Testis (tissue), 3 donors: ENCODE data around the gene P2RX5. TPM values are rescaled to one million over a fixed set of nuclear protein-coding genes. Genes with fewer than 3 reads are reported as not detected.

Experiments used
- DNase-seq: peaks from one replicate; pipeline ENCODE4 v3.0.0-alpha.2; 2019
- H3K27ac ChIP-seq, 2 donors: fragments of 200-600 bp; sonication (generic); one replicate each; pipeline ENCODE4 v1.5.1; 2019
- H3K27me3 ChIP-seq: fragments of 200-600 bp; sonication (generic); one replicate; pipeline ENCODE4 v1.5.1; 2019
- H3K36me3 ChIP-seq: fragments of 200-600 bp; sonication (generic); one replicate; pipeline ENCODE4 v1.5.1; 2017; ENCODE audit warnings: low read depth; ENCODE audit errors: missing control alignments
- H3K4me1 ChIP-seq: fragments of 200-600 bp; sonication (generic); one replicate; pipeline ENCODE4 v1.5.1; 2019
- H3K4me3 ChIP-seq, 2 donors: fragments of 200-600 bp; sonication (generic); one replicate each; pipeline ENCODE4 v1.5.1; 2017 to 2019
- H3K9me3 ChIP-seq: fragments of 200-600 bp; sonication (generic); one replicate; pipeline ENCODE4 v1.5.1; 2017
- POLR2A ChIP-seq: fragments of 450-650 bp; IDR thresholded peaks from one replicate; pipeline ENCODE4 v1.6.1; 2017; ENCODE audit warnings: antibody characterized with exemption, mild to moderate bottlenecking, moderate library complexity
- WGBS, 2 donors: methylation state at CpG; one replicate each; pipeline ENCODE4 v1.1.5; 2018; 5-methylcytosine and 5-hydroxymethylcytosine counted together
- intact Hi-C: fragments of 100-400 bp; cut with DNase I; formaldehyde crosslinking; loops from one replicate; pipeline ENCODE4 v1.15.1; 2023; ENCODE audit warnings: low total_unique reads
- polyA plus RNA-seq: library from polyadenylated mRNA; stranded (reverse); fragments of 350-450 nt; fragmentation: Illumina TruSeq; extraction: RNeasy Lipid Tissue Mini Kit (QIAGEN cat#74804); gene quantifications from one replicate; pipeline ENCODE4 v1.2.3, GENCODE V29; 2014; ENCODE audit warnings: low read depth, low replicate concordance; ENCODE audit not compliant: insufficient read depth
- total RNA-seq, 2 donors: library from RNA; depleted of rRNA; stranded (reverse); fragments of >200 nt; gene quantifications; one replicate each; pipeline ENCODE4 v1.2.3, GENCODE V29; 2016
- TF ChIP-seq, protein P1 (sequence below), 3 experiments: fragments of 450-650 bp in 2 of 3; fragments of 200-600 bp in 1 of 3; sonication (generic) in 1 of 3; IDR thresholded peaks; one replicate each; pipeline ENCODE4 v1.5.1; 2016 to 2019; ENCODE audit warnings: antibody characterized with exemption in 3 of 3, mild to moderate bottlenecking in 2 of 3, moderate library complexity in 1 of 3

Gene P2RX5
- total and polyA plus RNA-seq, 3 donors from 2014 or later = 2.0 to 3.7 (median 3.0) TPM

DNA sequence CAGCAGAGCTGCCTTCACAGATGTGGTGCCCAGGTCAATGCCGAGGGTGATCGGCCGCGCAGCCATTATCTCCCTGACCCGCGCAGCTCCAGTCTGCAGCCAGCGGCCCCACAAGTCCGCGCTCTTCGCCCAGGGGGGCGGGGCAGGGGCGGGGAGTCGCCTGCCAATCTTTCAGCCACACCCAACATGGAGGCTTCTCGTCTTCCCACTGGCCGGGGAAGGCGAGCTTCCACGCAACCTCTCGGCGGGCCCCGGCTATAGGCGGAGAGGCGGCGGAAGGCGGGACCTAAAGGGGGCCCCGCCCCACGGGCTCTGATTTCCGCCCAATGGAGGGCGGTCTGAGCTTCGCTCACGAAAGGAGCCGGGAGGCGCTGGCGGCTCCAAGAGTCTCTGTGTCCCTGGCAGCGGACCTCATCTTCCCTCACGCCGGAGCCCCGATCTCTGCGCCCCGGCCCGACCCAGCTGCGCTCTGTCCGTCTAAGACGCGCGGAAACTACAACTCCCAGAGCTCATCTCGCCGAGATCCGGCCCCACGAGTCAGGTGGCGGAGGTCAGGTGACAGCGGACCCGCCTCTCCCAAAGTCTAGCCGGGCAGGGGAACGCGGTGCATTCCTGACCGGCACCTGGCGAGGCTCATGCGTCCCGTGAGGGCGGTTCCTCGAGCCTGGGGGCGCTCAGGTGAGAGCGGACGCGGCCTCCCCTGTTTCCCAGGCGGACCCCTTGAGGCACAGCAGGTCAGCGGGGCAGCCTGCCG is 59.6 kb downstream of the P2RX5 start, which contains the start of the genes CTNS and SHPK:
CTNS (plus strand) TSS at position 607 of the 754 bp plus-strand sequence. CDS start 3,447 bp downstream, outside the sequence.
SHPK (minus strand) TSS at position 97 of the 754 bp plus-strand sequence; CDS start at position 66, 31 bp downstream.
- Histone ChIP-seq H3K4me3 (peak within 1 kb of the TSS; percentile 88 to 91), H3K27ac (peak within 1 kb of the TSS; percentile 93 to 95), H3K9me3 (no peaks in the 10 kb centered on the region), H3K27me3 (no peaks in the 10 kb centered on the region), H3K4me1 (peaks cover 20% of the 10 kb centered on the region), H3K36me3 (no peaks in the 10 kb centered on the region)
- DNase-seq = peak; percentile 99
- intact Hi-C loops = no loop called here
- WGBS, 2 donors = 0 to 1% methylated on average over 22 to 68 of the region's 68 CpGs
- TF ChIP-seq POLR2A = no peak
- TF ChIP-seq, protein P1, sequence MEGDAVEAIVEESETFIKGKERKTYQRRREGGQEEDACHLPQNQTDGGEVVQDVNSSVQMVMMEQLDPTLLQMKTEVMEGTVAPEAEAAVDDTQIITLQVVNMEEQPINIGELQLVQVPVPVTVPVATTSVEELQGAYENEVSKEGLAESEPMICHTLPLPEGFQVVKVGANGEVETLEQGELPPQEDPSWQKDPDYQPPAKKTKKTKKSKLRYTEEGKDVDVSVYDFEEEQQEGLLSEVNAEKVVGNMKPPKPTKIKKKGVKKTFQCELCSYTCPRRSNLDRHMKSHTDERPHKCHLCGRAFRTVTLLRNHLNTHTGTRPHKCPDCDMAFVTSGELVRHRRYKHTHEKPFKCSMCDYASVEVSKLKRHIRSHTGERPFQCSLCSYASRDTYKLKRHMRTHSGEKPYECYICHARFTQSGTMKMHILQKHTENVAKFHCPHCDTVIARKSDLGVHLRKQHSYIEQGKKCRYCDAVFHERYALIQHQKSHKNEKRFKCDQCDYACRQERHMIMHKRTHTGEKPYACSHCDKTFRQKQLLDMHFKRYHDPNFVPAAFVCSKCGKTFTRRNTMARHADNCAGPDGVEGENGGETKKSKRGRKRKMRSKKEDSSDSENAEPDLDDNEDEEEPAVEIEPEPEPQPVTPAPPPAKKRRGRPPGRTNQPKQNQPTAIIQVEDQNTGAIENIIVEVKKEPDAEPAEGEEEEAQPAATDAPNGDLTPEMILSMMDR (IDR thresholded peaks at IDR 0.05) = no peak

DNA sequence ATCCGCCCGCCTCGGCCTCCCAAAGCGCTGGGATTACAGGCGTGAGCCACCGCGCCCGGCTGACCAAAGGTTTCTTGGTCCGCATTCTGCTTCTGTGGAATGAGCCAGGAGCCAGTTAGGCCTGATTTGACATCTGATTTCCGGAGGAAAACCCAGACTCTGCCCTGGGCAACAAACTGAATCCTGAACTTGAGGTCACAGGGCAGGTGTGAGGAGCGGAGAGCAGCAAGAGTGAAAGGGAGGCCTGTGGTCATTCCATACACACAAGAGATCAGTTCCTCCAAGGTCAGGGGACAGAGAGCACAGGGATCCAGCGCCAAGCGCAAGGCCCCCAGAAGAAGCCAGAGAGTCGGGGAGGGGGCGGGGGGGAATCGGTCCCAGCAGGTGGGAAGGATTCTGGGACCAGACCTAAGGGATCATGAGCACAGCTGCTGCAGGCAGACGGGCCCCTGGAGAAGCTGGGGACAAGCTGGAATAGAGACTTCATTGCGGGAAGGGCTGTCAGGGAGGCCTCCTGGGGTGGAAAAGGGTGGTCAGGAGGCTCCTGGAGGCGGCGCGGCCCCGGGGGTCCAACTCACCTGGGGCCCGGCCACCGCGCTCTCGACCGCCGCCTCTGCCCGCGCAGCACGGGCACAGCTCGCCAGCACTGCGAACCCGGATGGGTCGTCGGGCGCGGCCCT is 60.3 kb downstream of the P2RX5 start:
- intact Hi-C loops = no loop called here
- no peak for DNase-seq

DNA sequence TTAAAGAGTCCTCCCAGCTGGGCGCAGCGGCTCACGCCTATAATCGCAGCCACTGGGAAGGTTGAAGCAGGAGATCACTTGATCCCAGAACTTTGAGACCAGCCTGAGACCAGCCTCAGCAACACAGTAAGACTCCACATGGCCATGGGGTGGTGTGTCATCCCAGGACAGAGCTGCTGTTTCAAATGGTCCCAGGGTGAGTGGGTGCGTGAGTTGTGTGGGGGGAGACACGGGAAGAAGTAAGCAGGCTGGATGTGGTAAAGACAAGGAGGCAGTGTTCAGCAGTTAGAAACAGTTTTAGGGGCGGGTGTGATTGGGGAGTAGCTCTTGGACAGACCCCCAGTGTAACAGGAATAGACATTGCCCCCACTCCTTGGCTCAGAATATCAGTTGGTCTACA is 63.7 kb downstream of the P2RX5 start:
- DNase-seq = no peak
- Histone ChIP-seq H3K27me3 (no peaks in the 10 kb centered on the region), H3K36me3 (no peaks in the 10 kb centered on the region), H3K4me3 (no peak overlapping the region), H3K27ac (no peak overlapping the region), H3K4me1 (peaks cover 22% of the 10 kb centered on the region), H3K9me3 (no peaks in the 10 kb centered on the region)
- no peak for TF ChIP-seq POLR2A
- TF ChIP-seq, protein P1 (IDR thresholded peaks at IDR 0.05) = no peak
- 81 to 90% methylated on average over 5 to 7 of the region's 7 CpGs for WGBS, 2 donors
- intact Hi-C loops = no loop called here

More for the DNA sequence above, 60.3 kb downstream of the P2RX5 start:
- Histone ChIP-seq H3K27me3 (no peaks in the 10 kb centered on the region), H3K36me3 (no peaks in the 10 kb centered on the region), H3K4me1 (peaks cover 24% of the 10 kb centered on the region), H3K9me3 (no peaks in the 10 kb centered on the region), H3K27ac (peak overlapping the region; percentile 93 to 95), H3K4me3 (peak overlapping the region; percentile 88 to 91)
- TF ChIP-seq POLR2A = no peak
- TF ChIP-seq, protein P1 (IDR thresholded peaks at IDR 0.05) = no peak
- 16 to 21% methylated on average over 17 to 38 of the region's 38 CpGs for WGBS, 2 donors

DNA sequence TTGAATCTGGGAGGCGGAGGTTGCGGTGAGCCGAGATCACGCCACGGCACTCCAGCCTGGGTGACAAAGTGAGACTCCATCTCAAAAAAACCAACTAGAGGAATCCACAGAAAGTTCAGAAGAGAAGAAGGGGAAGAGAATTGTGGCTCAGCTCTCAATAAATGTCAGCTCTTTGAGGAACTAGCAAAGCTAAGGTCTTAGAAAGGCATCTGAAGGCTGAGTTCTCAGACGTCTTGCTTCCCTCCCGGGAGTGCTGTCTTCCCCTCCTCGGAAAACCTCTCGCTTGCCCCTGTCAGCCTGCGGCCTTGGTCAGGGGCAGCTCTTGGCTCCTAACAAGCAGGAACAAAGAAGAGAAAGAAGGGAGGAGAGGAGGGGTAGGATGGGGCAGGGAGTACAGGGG is 65.2 kb downstream of the P2RX5 start:
- TF ChIP-seq, protein P1 (IDR thresholded peaks at IDR 0.05) = no peak
- no peak for TF ChIP-seq POLR2A
- intact Hi-C loops = no loop called here
- no peak overlapping the region for H3K4me3 ChIP-seq
- WGBS, 2 donors = 63 to 84% methylated on average over 10 of the region's 10 CpGs
- peaks cover 26% of the 10 kb centered on the region for H3K4me1 ChIP-seq
- no peaks in the 10 kb centered on the region for H3K36me3 ChIP-seq
- no peak overlapping the region for H3K27ac ChIP-seq
- no peaks in the 10 kb centered on the region for H3K9me3 ChIP-seq
- no peak for DNase-seq
- no peaks in the 10 kb centered on the region for H3K27me3 ChIP-seq
